NCI-H1105 treated with DMSO at 0.1 percent for 48 hours (cell line): ENCODE results near the gene PRDX6.
"Not testable (repeated sequence)": the region's sequence is repeated elsewhere in the genome, so short reads cannot be mapped to it uniquely, and the experiment has no call there.

Experiments
- DNase-seq: peaks from one replicate; lab custom pipeline; 2025; lab: John Stamatoyannopoulos, UW

PRDX6 gene

DNA sequence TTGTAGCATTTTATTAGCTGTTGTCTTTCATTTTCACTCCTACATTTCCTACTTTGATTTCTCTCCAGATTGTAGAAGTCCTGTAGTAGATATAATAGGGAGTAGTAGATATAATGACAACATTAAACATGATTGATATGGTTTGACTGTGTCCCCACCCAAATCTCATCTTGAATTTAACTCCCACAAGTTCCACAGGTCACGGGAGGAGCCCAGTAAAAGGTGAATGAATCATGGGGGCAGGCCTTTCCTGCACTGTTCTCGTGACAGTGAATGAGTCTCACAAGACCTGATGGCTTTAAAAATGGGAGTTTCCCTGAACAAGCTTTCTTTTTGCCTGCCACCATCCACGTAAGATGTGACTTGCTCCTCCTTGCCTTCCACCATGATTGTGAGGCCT lies 7.5 kb upstream of the PRDX6 start:
- DNase-seq, result no peak

GRCh38 chr1:173470608-173471007 lies 6.5 kb upstream of the PRDX6 start:
- no peak for DNase-seq

DNA sequence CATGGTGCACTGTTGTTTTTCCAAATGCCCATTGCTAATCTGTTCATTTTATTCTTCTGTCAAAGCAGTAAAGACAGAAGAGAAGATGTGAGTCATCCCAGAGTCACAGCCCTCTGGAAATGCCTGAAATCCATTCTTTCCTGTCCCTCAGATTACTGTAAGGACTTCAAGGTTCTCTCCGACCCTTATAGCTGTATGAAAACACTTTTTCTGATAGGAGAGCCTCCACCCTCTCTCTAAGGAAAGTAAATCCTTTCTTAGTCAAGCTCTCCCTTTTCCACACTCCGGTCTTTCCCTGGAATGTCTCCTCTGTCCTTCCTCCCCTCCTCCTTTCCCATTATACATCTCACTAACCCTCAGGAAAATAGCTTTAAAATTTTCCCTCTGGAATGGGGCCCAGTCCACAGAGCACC lies 3.5 kb upstream of the PRDX6 start:
- no peak for DNase-seq

GRCh38 chr1:173474097-173474779 lies 2.9 kb upstream of the PRDX6 start:
- DNase-seq, result no peak

GRCh38 chr1:173474780-173475421 lies 2.2 kb upstream of the PRDX6 start:
- not testable (repeated sequence) for DNase-seq

GRCh38 chr1:173475564-173476196 lies 1.5 kb upstream of the PRDX6 start:
- no peak for DNase-seq

- DNase-seq, result no peak
Observed at GRCh38 chr1:173476197-173476664, 904 bp upstream of the PRDX6 start.

GRCh38 chr1:173476665-173477285 lies 360 bp upstream of the PRDX6 start:
- DNase-seq, result peak; percentile 96

DNA sequence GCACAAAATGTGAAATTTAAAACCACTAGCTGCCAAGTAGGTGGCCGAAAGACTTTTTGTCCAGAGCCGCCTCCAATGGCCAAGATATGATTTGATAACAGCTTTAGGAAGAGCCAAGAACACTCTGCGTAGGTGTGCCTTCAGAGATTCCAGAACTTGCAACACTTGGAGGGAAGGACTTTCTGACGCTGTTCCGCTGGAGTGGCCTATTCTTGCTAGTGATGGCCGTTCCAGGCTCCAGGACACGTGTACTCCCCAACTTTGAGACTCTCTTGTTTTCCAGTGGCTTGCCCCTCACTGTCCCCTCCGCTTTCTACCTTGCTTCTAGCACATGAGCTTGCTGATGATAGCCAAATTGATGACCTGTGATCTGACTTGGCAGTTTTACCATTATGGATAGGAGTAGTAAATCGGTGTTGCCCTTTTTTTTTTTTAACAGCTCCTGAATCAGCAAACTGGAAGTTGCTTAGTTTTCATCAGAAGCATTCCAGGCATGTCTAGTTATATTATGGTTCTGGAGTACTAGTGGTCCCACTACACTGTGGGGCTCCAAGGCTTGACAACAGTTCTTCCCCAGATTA lies 1.0 kb downstream of the PRDX6 start:
- no peak for DNase-seq

- DNase-seq, result no peak
Observed at GRCh38 chr1:173479649-173480048, 2.5 kb downstream of the PRDX6 start.

DNA sequence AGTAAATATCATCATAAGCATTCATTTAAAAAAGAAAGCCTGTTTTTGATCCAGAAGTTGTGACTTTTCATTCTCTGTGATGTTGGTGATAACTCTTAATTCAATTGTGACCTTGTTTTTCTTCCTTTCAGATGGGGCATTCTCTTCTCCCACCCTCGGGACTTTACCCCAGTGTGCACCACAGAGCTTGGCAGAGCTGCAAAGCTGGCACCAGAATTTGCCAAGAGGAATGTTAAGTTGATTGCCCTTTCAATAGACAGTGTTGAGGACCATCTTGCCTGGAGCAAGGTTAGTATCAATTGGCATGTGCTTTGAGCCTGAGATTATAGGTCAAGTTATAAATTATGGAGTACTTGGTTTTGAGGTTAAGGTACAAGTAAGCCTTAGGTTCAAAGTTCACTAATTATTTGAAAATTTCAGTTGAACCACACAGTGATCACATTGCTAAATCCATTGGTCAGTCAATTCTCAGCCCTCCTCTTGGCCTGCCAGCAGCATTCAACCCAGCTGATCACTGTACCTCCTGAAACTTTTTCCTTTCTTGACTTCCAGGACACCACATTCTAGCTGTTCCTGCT lies 4.1 kb downstream of the PRDX6 start:
- DNase-seq, result no peak

DNA sequence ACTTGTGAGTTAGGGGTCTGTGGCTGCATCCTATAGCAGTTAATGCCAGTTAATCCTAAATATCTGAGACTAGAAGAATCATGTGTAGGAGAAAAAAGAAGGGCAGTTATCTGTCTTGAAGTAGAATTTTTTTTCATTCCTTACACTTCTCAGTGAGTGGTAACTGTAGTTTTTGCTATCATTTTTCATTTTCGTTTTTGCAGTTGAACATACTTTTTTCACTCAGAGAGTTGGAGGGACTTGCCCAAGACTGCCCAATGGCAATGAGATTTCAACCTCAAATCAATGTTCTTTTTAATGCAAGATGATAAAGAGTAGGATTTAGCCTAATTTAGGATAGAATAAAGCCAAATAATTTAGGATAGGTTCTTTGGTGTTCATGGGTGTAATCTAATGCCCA lies 5.5 kb downstream of the PRDX6 start:
- DNase-seq, result no peak

DNA sequence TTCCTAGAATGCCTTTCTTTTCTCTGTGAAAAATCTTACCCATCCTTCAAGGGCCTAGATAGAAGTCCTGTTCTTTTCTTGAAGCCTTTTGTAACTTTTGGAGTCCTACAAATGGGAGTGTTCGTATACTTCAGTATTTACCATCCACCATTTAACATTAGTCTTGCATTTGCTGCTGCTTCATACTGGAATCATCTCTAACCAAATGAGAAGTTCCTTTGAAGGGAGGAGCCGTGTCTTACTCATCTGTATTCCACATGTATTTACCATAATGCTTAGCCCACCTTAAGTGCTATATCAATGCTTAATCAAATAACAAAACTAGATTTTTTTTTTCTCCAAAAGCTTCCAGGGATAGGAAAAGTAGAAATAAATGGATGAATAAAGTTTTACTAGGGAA lies 7.1 kb downstream of the PRDX6 start:
- no peak for DNase-seq

DNA sequence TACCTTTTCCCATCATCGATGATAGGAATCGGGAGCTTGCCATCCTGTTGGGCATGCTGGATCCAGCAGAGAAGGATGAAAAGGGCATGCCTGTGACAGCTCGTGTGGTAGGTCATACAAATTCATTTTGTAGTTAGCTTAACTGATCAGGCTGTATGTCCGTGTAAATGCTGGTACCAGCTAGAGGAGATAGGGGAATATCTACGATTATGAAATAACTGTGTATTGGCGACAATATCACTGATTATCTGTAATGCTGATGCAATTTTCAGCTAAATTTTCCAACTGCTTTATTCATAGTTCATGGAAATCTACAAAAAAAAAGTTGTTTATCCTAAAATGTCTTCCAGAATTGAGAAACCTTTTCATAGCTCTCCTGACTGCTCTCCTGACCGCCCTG lies 8.3 kb downstream of the PRDX6 start:
- no peak for DNase-seq

DNA sequence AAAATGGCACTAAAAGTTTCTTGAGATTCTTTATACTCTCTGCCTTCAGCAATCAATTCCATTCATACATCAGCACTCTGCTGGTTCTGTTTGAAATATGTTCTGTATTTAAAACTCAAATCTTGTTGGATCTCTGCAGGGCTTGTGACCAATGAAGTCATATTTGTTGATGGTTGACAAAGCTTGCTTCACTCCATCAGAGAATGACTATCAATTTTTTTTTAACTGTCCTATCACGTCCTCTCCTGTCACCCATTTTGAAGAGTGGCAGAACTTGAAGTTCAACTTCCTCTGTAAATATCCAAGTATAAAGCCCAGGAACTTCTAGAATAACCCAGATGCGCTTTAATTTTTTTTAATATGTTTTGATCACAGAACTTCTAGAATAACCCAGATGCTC lies 10.9 kb downstream of the PRDX6 start:
- no peak for DNase-seq

DNA sequence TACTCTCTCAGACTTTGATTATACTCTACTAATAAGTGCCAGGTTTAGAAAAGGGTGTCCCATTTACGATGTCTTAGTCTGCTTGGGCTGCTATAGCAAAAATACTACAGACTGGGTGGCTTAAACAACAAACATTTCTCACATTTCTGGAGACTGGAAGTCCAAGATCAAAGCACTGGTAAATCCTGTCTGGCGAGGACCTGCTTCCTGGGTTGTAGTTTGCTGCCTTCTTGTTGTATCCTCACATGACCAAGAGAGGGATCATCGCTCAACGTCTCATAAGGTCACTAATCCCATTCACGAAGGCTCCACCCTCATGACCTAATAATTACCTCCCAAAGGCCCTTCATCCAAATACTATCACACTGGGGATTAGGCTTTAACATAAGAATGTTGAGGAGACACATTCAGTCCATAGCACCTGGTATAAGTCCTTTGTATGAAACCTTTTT lies 12.0 kb downstream of the PRDX6 start:
- no peak for DNase-seq

- DNase-seq, result no peak
Observed at GRCh38 chr1:173489929-173490328, 12.8 kb downstream of the PRDX6 start.

DNA sequence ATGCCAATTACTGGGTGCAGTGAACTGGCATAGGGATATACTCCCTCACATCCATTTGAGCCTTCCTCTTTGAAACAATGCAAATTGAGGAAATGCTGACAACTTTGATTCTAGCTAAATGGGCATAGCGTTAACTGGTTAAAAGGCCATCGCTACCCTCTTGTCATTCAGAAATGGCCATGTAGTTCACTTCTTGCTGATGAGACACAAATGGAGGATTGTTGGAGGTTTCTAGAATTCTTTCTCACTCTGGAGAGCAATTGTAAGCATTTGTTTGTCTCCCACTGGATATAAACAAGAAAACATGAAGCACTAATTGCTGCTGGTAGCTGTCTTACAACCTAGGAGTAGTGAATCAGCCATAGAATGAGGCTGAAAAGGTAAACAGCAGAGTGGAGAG lies 14.4 kb downstream of the PRDX6 start:
- DNase-seq, result no peak

DNA sequence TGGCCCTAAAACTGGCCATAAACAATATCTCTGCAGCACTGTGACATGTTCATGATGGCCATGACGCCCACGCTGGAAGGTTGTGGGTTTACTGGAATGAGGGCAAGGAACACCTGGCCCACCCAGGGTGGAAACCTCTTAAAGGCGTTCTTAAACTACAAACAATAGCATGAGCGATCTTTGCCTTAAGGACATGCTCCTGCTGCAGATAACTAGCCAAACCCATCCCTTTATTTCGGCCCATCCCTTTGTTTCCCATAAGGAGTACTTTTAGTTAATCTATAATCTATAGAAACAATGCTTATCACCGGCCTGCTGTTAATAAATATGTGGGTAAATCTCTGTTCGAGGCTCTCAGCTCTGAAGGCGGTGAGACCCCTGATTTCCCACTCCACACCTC lies 16.0 kb downstream of the PRDX6 start:
- DNase-seq, result not testable (repeated sequence)

DNA sequence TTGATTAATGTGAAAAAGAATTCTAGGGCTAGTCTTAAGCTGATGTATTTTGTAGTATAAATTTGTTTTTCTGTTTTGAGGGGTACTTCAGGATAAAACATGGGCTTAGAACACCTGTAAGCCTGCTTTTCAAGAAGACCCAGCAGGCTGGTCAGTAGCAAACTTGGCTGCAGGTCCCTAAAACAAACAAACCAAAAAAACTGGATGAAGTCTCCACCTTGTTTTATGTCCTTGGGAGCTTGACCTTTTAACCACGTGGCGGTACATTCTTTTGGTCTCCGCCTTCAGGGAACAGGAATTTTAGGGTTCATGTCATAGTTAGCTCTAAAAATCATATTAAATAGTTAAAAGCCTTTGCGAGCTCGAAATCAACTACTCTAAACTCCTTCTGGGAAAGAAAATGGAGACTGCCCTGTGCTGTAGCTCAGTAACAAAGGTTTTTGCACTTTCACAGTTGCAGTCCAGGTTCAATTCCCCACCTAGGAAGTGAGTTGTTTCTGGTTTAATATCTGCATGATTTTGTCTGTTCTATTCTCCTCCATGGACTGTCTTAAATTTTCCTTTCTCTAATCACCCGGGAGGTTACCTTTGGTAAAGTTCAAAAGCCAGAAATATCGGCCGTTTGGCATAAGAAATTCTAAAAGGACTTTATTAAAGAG lies 18.6 kb downstream of the PRDX6 start:
- DNase-seq, result no peak

DNA sequence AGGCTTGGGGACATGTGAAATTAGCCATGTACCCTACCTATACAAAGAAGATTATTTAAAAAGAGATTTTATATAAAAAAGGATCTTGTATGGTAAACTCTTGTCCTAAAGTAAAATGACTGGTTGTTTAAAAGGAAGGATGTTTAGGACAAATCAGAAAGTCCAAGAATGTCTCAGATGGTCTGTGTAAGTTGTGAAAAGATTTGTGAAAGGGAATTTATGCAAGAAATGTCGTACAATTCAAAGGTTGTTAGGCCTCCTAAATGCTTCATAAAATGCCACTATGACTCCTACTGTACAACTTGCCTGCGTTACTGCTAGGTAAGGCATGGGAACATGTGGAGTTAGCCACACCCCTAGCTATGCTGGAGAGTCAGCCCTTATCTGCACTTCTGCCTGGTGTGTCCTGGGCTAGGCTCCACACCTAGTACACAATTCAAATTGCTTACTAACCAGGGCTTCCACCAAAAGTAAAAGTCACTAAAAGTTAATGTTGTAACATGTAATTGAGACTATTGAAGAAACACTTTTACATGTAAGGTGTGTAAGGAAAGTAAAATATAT lies 19.7 kb downstream of the PRDX6 start:
- no peak for DNase-seq
